Parietal lobe (tissue), 2 donors: ENCODE data around the gene STAC3. TPM values are rescaled to one million over a fixed set of nuclear protein-coding genes. Genes with fewer than 3 reads are reported as not detected.

Experiments
- small RNA-seq: library from RNA; depleted of rRNA; stranded (forward); fragments of <200 nt; gene quantifications from one replicate; pipeline ENCODE3, GENCODE V24; 2014; ENCODE audit warnings: low replicate concordance
- total RNA-seq: library from RNA; depleted of rRNA; stranded (reverse); fragments of >200 nt; gene quantifications from one replicate; pipeline ENCODE4 v1.2.3, GENCODE V29; 2014

The STAC3 gene
- total RNA-seq = 0.94 TPM

DNA sequence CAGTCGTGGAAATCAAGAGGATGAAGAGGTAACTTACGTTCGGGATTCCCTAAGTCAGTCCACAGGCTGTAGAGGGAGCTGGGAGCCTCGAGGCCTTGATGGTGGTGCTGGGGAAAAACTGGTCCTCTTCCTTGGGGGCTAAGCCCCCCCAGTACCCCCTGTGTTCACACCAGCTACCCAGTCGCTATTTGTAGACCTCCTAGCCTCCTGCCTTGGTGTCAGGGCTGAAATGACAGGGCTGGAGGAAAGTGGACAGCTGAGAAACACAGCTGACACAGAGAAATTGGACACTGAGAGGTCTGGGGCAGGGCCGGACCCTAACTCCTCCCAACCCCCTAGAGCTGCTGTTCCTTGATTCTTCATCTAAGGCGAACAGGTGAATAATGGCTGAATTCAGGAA, at the start of gene STAC3:
TSS of gene STAC3 (minus strand) at position 232 of the 400 bp plus-strand sequence. CDS start 1,551 bp downstream, outside the sequence.

DNA sequence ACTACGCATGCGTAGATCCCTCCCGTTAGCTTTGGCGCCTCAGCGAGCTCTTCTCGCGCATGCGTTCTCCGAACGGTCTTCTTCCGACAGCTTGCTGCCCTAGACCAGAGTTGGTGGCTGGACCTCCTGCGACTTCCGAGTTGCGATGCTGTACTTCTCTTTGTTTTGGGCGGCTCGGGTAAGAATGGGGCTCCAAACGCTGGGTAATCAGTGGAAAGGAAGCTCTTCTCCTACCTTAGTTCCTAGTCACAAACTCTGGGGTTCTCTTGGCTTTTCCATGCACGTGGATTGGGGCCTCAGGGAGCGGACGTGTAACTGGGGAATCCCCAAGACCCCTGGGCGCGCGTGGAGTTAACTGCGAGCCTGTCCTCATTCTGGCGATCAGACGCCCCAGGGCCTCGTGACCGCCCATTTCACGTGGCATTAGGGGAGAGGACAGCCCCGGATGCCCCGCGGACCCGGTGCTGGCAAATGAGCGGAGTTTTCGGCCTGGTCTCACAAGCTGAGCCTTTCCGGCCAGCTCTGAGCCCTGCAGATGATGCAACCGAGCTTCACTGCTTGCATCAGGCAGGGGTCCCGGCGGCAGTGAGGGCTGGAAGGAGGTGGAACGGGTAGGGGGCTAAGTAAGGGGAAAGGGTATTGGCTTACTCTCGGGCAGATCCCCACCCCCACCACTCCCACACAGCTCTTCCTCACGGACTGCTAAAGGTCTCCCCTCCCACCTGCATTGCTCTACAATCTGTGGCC, 21.2 kb downstream of the STAC3 start, which contains the start of gene SHMT2:
TSS of gene SHMT2 (plus strand) at position 78 of the 747 bp plus-strand sequence. CDS start at position 146, 68 bp downstream.

DNA sequence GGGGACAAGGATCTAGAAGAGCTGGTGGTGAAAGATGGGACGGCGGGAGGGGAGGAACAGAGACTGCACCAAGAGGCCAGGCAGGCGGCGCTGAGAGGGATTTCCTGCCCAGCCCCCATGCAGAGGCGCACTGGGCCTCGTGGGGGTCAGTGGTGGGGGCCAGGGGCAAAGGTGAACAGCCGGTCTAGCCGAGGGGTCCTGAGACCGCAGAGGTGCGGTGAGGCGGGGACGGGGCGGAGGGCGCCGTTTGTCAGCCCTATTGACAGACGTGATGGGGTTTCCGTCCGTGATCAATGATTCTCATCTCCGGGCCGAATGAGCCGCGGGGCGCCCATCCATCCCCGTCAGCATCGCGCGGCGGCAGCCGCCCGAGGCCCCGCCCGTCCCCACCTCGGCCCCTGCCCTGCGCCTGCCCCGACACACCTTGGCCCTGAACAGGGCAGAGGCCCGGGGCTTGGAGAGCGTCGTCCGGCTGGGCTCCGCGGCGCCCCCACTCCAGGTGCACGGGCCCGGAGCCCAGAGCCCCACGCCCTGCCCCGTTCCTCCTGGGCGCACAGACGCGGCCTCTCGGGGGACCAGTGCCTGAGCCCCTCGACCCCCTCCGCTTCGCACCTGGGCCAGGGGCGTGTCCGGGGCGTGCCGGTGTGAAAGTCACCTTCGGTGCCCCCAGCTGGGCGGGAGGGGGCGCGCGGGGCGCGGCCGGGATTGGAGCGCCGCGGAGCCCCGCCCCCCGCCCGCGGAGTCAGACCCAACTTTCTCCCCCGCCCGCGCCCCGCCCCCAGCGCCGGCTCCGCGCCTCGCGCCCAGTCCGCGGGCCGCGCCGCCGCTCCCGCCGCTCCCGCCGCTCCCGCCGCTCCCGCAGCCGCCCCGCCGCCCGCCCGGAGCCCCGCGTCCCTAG, 34.7 kb downstream of the STAC3 start, which contains the start of gene NXPH4:
TSS of gene NXPH4 (plus strand) at position 781 of the 898 bp plus-strand sequence. CDS start 176 bp downstream, outside the sequence.

Small RNA genes within 50 kb of the gene (small RNA-seq; reads per million reads assigned to genes)
- gene MIR1228 = not detected

Other genes with a start within 250 kb of the STAC3 start
- gene ZBTB39, start 244.6 kb downstream of the STAC3 start, total RNA-seq = 14.7 TPM
- 0.94 TPM for gene TAC3, start 234.7 kb downstream of the STAC3 start, total RNA-seq
- gene MYO1A, start 201.1 kb downstream of the STAC3 start, total RNA-seq = not detected
- gene NEMP1, start 172.4 kb downstream of the STAC3 start, total RNA-seq = 10.3 TPM
- gene NAB2, start 162.1 kb downstream of the STAC3 start, total RNA-seq = 25.0 TPM
- gene STAT6, start 139.8 kb downstream of the STAC3 start, total RNA-seq = 3.1 TPM
- 135 TPM for gene LRP1, start 122.7 kb downstream of the STAC3 start, total RNA-seq
- not detected for gene LRP1-AS, start 103.6 kb downstream of the STAC3 start, total RNA-seq
- 1.6 TPM for gene NXPH4, start 34.4 kb downstream of the STAC3 start, total RNA-seq
- gene SHMT2, start 21.5 kb downstream of the STAC3 start, total RNA-seq = 32.2 TPM
- 38.5 TPM for gene R3HDM2, start 179.9 kb upstream of the STAC3 start, total RNA-seq
- not detected for gene INHBC, start 183.6 kb upstream of the STAC3 start, total RNA-seq
- not detected for gene INHBE, start 204.1 kb upstream of the STAC3 start, total RNA-seq
- gene GLI1, start 208.6 kb upstream of the STAC3 start, total RNA-seq = 0.63 TPM
- gene ARHGAP9, start 228.7 kb upstream of the STAC3 start, total RNA-seq = 0.94 TPM
- gene MARS1, start 236.9 kb upstream of the STAC3 start, total RNA-seq = 122 TPM